HepG2 (cell line): ENCODE measurements around the gene PCIF1. TPM values are rescaled to one million over a fixed set of nuclear protein-coding genes. Genes with fewer than 3 reads are reported as not detected.

Experiments used
- ATF7 ChIP-seq, 2 experiments: fragments of 450-650 bp in 1 of 2; sonication (generic) in 1 of 2; formaldehyde crosslinking in 1 of 2; IDR thresholded peaks; 2 replicates each; pipeline versions ENCODE4 v1.4.0 to v1.6.1; 2016 to 2020; ENCODE audit warnings: antibody characterized with exemption in 1 of 2, mild to moderate bottlenecking in 1 of 2, missing genetic modification reagents in 1 of 2
- ETV5 ChIP-seq: IDR thresholded peaks from 2 replicates; pipeline ENCODE4 v1.6.1; 2018; ENCODE audit warnings: missing biosample characterization, missing genetic modification reagents, inconsistent platforms, borderline replicate concordance
- HCFC1 ChIP-seq: fragments of 150-350 bp; IDR thresholded peaks from 2 replicates; pipeline ENCODE4 v1.6.1; 2014; ENCODE audit warnings: low read depth, low read length
- TP53 ChIP-seq: sonication (generic); formaldehyde crosslinking; conservative IDR thresholded peaks from 2 replicates; pipeline ENCODE4 v1.4.0; 2020; ENCODE audit warnings: missing genetic modification reagents
- ZFP1 ChIP-seq: IDR thresholded peaks from 2 replicates; pipeline ENCODE4 v1.6.1; 2016
- ZNF12 ChIP-seq: sonication (generic); formaldehyde crosslinking; IDR thresholded peaks from 2 replicates; pipeline ENCODE4 v1.5.0; 2020; ENCODE audit warnings: missing genetic modification reagents
- ZNF746 ChIP-seq: sonication (generic); formaldehyde crosslinking; IDR thresholded peaks from 2 replicates; pipeline ENCODE4 v1.8.0; 2022; ENCODE audit warnings: mild to moderate bottlenecking, missing genetic modification reagents
- ZNF83 ChIP-seq: sonication (generic); formaldehyde crosslinking; IDR thresholded peaks from 2 replicates; pipeline ENCODE4 v1.4.0; 2020; ENCODE audit warnings: missing genetic modification reagents, mild to moderate bottlenecking, borderline replicate concordance
- polyA plus RNA-seq, 8 experiments: library from polyadenylated mRNA; depleted of rRNA in 3 of 8; stranded (reverse) in 7 of 8; unstranded in 1 of 8; fragments of >200 nt; fragmentation: Illumina TruSeq in 4 of 8; extraction: Trizol in 4 of 8; gene quantifications; 2 replicates each; pipeline versions ENCODE4 v1.2.1 to v1.2.3, GENCODE V29; 2011 to 2016; ENCODE audit warnings: low read depth in 4 of 8, missing spikeins in 1 of 8, mixed read lengths in 1 of 8; ENCODE audit not compliant: insufficient read depth in 1 of 8
- total RNA-seq, 5 experiments: library from RNA; depleted of rRNA; stranded (reverse); fragments of >200 nt; fragmentation: Illumina TruSeq; extraction: Trizol; gene quantifications; 2 replicates each; pipeline ENCODE4 v1.2.3, GENCODE V29; 2016; ENCODE audit warnings: low read depth in 1 of 5
- TF ChIP-seq, protein P1 (sequence below): sonication (generic); formaldehyde crosslinking; IDR thresholded peaks from 2 replicates; pipeline ENCODE4 v1.9.0; 2021; ENCODE audit warnings: missing genetic modification reagents, borderline replicate concordance
- TF ChIP-seq, protein P2 (sequence below), 2 experiments: fragments of 450-650 bp in 1 of 2; sonication (generic) in 1 of 2; formaldehyde crosslinking; IDR thresholded peaks; 2 replicates each; pipeline versions ENCODE4 v1.5.0 to v1.8.0; 2020 to 2022; ENCODE audit warnings: mild to moderate bottlenecking in 1 of 2, missing genetic modification reagents in 1 of 2
- TF ChIP-seq, protein P3 (sequence below): sonication (generic); formaldehyde crosslinking; IDR thresholded peaks from 2 replicates; pipeline ENCODE4 v1.8.0; 2022; ENCODE audit warnings: mild to moderate bottlenecking, missing genetic modification reagents, moderate library complexity
- TF ChIP-seq, protein P4 (sequence below): fragments of 450-650 bp; IDR thresholded peaks from 2 replicates; pipeline ENCODE4 v1.6.1; 2017
- TF ChIP-seq, protein P5 (sequence below): sonication (generic); formaldehyde crosslinking; IDR thresholded peaks from 2 replicates; pipeline ENCODE4 v1.4.0; 2020; ENCODE audit warnings: missing genetic modification reagents

The PCIF1 gene
- total and polyA plus RNA-seq, 2 of the 13 experiments (the other 11 are each of a cell fraction or from before 2014, with no cell fraction given): 20.9 to 24.4 TPM

DNA sequence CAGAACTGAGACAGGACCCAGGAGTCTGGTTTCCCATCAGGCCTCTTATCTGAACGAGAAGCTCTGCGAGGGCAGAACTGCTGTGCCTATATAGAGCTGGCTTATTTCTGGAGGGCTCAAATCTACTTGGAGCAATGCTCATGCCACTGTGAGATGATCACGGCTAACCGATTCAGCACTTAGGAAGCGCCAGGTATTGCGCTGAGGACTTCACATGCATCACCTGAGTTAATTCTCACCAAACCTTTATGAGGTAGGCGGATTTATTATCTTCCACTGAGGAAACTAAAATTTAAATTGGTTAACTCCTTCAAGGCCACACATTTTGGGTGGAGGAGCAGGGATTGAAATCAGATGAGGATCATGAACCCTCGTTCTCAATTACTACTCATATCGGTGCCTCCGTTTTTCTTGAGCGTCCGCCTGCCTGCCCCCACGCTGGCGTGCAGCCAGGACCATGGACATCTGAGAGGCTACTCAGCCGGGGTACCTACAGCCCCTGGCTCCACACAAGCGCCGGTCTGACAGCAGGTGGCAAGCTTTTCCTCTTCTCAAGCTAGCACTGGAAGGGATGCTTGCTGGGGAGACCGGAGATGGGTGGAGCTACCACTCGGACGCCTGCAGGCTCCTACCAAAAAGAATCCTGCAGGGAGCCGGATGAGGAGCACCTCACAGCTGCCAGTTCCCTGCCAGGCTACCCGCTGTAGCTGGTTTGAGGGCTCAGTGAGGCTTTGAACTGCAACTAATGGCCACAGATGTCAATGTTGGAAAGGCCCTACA, 1.0 kb upstream of the PCIF1 start (continued):
- peak; percentile 62; the same call in 1 of the 2 replicates for TF ChIP-seq ZNF12 (CRISPR knock-in tag)
- no peak; the same call in 1 of the 2 replicates for TF ChIP-seq TP53 (CRISPR knock-in tag)
- TF ChIP-seq, protein P1, sequence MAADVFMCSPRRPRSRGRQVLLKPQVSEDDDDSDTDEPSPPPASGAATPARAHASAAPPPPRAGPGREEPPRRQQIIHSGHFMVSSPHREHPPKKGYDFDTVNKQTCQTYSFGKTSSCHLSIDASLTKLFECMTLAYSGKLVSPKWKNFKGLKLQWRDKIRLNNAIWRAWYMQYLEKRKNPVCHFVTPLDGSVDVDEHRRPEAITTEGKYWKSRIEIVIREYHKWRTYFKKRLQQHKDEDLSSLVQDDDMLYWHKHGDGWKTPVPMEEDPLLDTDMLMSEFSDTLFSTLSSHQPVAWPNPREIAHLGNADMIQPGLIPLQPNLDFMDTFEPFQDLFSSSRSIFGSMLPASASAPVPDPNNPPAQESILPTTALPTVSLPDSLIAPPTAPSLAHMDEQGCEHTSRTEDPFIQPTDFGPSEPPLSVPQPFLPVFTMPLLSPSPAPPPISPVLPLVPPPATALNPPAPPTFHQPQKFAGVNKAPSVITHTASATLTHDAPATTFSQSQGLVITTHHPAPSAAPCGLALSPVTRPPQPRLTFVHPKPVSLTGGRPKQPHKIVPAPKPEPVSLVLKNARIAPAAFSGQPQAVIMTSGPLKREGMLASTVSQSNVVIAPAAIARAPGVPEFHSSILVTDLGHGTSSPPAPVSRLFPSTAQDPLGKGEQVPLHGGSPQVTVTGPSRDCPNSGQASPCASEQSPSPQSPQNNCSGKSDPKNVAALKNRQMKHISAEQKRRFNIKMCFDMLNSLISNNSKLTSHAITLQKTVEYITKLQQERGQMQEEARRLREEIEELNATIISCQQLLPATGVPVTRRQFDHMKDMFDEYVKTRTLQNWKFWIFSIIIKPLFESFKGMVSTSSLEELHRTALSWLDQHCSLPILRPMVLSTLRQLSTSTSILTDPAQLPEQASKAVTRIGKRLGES (CRISPR knock-in tag): no peak
- no peak for TF ChIP-seq ZFP1 (CRISPR knock-in tag)
- no peak for TF ChIP-seq HCFC1
- TF ChIP-seq, protein P2, sequence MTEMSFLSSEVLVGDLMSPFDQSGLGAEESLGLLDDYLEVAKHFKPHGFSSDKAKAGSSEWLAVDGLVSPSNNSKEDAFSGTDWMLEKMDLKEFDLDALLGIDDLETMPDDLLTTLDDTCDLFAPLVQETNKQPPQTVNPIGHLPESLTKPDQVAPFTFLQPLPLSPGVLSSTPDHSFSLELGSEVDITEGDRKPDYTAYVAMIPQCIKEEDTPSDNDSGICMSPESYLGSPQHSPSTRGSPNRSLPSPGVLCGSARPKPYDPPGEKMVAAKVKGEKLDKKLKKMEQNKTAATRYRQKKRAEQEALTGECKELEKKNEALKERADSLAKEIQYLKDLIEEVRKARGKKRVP (CRISPR knock-in tag; IDR thresholded peaks at IDR 0.05): no peak
- TF ChIP-seq, protein P3, sequence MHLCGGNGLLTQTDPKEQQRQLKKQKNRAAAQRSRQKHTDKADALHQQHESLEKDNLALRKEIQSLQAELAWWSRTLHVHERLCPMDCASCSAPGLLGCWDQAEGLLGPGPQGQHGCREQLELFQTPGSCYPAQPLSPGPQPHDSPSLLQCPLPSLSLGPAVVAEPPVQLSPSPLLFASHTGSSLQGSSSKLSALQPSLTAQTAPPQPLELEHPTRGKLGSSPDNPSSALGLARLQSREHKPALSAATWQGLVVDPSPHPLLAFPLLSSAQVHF: no peak
- TF ChIP-seq, protein P4, sequence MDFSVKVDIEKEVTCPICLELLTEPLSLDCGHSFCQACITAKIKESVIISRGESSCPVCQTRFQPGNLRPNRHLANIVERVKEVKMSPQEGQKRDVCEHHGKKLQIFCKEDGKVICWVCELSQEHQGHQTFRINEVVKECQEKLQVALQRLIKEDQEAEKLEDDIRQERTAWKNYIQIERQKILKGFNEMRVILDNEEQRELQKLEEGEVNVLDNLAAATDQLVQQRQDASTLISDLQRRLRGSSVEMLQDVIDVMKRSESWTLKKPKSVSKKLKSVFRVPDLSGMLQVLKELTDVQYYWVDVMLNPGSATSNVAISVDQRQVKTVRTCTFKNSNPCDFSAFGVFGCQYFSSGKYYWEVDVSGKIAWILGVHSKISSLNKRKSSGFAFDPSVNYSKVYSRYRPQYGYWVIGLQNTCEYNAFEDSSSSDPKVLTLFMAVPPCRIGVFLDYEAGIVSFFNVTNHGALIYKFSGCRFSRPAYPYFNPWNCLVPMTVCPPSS: no peak
- 0 out of 2 replicates have a peak, but pooled peaks have one; percentile 38 for TF ChIP-seq ZNF746
- TF ChIP-seq ATF7 (IDR thresholded peaks at IDR 0.05): no peak
- no peak; the same call in 1 of the 2 replicates for TF ChIP-seq ATF7 (CRISPR knock-in tag; IDR thresholded peaks at IDR 0.05)
- peak; percentile 85 for TF ChIP-seq ETV5 (CRISPR knock-in tag)
- TF ChIP-seq ZNF83 (CRISPR knock-in tag): no peak; the same call in 1 of the 2 replicates
- TF ChIP-seq, protein P5, sequence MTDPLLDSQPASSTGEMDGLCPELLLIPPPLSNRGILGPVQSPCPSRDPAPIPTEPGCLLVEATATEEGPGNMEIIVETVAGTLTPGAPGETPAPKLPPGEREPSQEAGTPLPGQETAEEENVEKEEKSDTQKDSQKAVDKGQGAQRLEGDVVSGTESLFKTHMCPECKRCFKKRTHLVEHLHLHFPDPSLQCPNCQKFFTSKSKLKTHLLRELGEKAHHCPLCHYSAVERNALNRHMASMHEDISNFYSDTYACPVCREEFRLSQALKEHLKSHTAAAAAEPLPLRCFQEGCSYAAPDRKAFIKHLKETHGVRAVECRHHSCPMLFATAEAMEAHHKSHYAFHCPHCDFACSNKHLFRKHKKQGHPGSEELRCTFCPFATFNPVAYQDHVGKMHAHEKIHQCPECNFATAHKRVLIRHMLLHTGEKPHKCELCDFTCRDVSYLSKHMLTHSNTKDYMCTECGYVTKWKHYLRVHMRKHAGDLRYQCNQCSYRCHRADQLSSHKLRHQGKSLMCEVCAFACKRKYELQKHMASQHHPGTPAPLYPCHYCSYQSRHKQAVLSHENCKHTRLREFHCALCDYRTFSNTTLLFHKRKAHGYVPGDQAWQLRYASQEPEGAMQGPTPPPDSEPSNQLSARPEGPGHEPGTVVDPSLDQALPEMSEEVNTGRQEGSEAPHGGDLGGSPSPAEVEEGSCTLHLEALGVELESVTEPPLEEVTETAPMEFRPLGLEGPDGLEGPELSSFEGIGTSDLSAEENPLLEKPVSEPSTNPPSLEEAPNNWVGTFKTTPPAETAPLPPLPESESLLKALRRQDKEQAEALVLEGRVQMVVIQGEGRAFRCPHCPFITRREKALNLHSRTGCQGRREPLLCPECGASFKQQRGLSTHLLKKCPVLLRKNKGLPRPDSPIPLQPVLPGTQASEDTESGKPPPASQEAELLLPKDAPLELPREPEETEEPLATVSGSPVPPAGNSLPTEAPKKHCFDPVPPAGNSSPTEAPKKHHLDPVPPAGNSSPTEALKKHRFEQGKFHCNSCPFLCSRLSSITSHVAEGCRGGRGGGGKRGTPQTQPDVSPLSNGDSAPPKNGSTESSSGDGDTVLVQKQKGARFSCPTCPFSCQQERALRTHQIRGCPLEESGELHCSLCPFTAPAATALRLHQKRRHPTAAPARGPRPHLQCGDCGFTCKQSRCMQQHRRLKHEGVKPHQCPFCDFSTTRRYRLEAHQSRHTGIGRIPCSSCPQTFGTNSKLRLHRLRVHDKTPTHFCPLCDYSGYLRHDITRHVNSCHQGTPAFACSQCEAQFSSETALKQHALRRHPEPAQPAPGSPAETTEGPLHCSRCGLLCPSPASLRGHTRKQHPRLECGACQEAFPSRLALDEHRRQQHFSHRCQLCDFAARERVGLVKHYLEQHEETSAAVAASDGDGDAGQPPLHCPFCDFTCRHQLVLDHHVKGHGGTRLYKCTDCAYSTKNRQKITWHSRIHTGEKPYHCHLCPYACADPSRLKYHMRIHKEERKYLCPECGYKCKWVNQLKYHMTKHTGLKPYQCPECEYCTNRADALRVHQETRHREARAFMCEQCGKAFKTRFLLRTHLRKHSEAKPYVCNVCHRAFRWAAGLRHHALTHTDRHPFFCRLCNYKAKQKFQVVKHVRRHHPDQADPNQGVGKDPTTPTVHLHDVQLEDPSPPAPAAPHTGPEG: 0 out of 2 replicates have a peak, but pooled peaks have one; percentile 57
